Adrenal gland (tissue), 12 donors: ENCODE measurements around the gene ATP6V1G3. TPM values are rescaled to one million over a fixed set of nuclear protein-coding genes. Genes with fewer than 3 reads are reported as not detected.
"Not testable (repeated sequence)": the region's sequence is repeated elsewhere in the genome, so short reads cannot be mapped to it uniquely, and the experiment has no call there.

Source experiments
- DNase-seq, 7 donors: peaks; one replicate each; pipeline ENCODE4 v3.0.0-alpha.2; 2019 to 2020
- H3K27ac ChIP-seq, 5 donors: fragments of 200-600 bp; sonication (generic) in 4 of 5; 1 replicate in 3 of 5; 2 replicates in 2 of 5; pipeline versions ENCODE4 v1.5.1 to v1.8.0; 2016 to 2020; ENCODE audit warnings: mild to moderate bottlenecking in 1 of 5
- H3K27me3 ChIP-seq: fragments of 200-600 bp; 2 replicates; pipeline ENCODE4 v1.8.0; 2021
- H3K36me3 ChIP-seq, 2 donors: fragments of 200-600 bp; replicated peaks in 1 of 2; 1 replicate in 1 of 2; 2 replicates in 1 of 2; pipeline versions ENCODE4 v1.5.1 to v1.8.0; 2018 to 2022
- H3K4me1 ChIP-seq, 2 donors: fragments of 200-600 bp; replicated peaks in 1 of 2; 1 replicate in 1 of 2; 2 replicates in 1 of 2; pipeline versions ENCODE4 v1.5.1 to v1.8.0; 2018 to 2021
- H3K4me3 ChIP-seq, 4 donors: fragments of 200-600 bp; sonication (generic) in 3 of 4; one replicate each; pipeline ENCODE4 v1.5.1; 2016 to 2018
- H3K9me3 ChIP-seq, 3 donors: fragments of 200-600 bp; sonication (generic) in 1 of 3; replicated peaks in 1 of 3; 1 replicate in 2 of 3; 2 replicates in 1 of 3; pipeline versions ENCODE4 v1.5.1 to v1.8.0; 2016 to 2021
- CTCF ChIP-seq, 6 experiments: fragments of 450-650 bp in 4 of 6; fragments of 200-600 bp in 2 of 6; sonication (generic) in 1 of 6; IDR thresholded peaks; 1 replicate in 5 of 6; 2 replicates in 1 of 6; pipeline versions ENCODE4 v1.5.1 to v1.8.0; 2016 to 2021; ENCODE audit warnings: antibody characterized with exemption in 6 of 6, mild to moderate bottlenecking in 2 of 6, moderate library complexity in 1 of 6
- POLR2A ChIP-seq, 2 donors: fragments of 450-650 bp; IDR thresholded peaks; one replicate each; pipeline ENCODE4 v1.6.1; 2017; ENCODE audit warnings: antibody characterized with exemption in 2 of 2, mild to moderate bottlenecking in 2 of 2, moderate library complexity in 1 of 2
- WGBS, 4 donors: extraction: QIAGEN DNeasy Blood & Tissue Kit in 2 of 4; methylation state at CpG; one replicate each; pipeline versions ENCODE4 v1.1.5 to v1.1.7; 2013 to 2017; 5-methylcytosine and 5-hydroxymethylcytosine counted together
- intact Hi-C, 2 donors: fragments of 100-400 bp; cut with DNase I; formaldehyde crosslinking; loops; one replicate each; pipeline versions ENCODE4 v1.14.1 to v1.15.0; 2022 to 2023
- polyA plus RNA-seq, 3 donors: library from polyadenylated mRNA; stranded (reverse); fragments of 200-250 nt in 2 of 3; fragments of 350-450 nt in 1 of 3; fragmentation: Illumina TruSeq in 1 of 3; extraction: RNeasy Lipid Tissue Mini Kit (QIAGEN cat#74804) in 1 of 3; gene quantifications; one replicate each; pipeline ENCODE4 v1.2.3, GENCODE V29; 2013 to 2014
- total RNA-seq, 9 donors: library from RNA; depleted of rRNA in 4 of 9; stranded (reverse); fragments of >200 nt in 4 of 9; fragments of 120-200 nt in 1 of 9; fragmentation: NEBNext Ultra II Directional in 1 of 9; extraction: Animal tissue kit (Norgen Biotek cat#: 25700) in 1 of 9; gene quantifications; one replicate each; pipeline versions ENCODE4 v1.1.0 to v1.2.4, GENCODE V29; 2013 to 2023
- donor health status: healthy with polysubstance abuse.
- donor health status: Bipolar disorder and iron deficiency.
- donor health status: DM: yes; HTN: yes; CAD: no.
- donor health status: DM: no; HTN: no; CAD: no.
- donor health status: DM: no; HTN: no; CAD: no.
- donor health status: DM: yes; HTN: yes; CAD: no.

ATP6V1G3 gene
- total and polyA plus RNA-seq, 12 donors = not detected

GRCh38 chr1:198481661-198482060 lies 58.8 kb downstream of the ATP6V1G3 start:
- no peak for DNase-seq
- no peak for TF ChIP-seq POLR2A (IDR thresholded peaks at IDR 0.05)
- no peak for TF ChIP-seq CTCF (IDR thresholded peaks at IDR 0.05)
- Histone ChIP-seq H3K9me3 (no peaks in the 10 kb centered on the region), H3K4me3 (no peak overlapping the region), H3K4me1 (no peaks in the 10 kb centered on the region), H3K27ac (no peak overlapping the region), H3K27me3 (no peaks in the 10 kb centered on the region), H3K36me3 (no peaks in the 10 kb centered on the region)
- intact Hi-C loops = no loop called here
- WGBS, 4 donors = 83 to 100% (median 89%) methylated on average over 1 of the region's 1 CpG

GRCh38 chr1:198480876-198481275 lies 59.6 kb downstream of the ATP6V1G3 start:
- H3K27me3 ChIP-seq = no peaks in the 10 kb centered on the region
- WGBS, 4 donors = 54 to 65% (median 61%) methylated on average over 2 of the region's 2 CpGs
- intact Hi-C loops = no loop called here
- no peak overlapping the region for H3K4me3 ChIP-seq
- no peak for DNase-seq
- TF ChIP-seq POLR2A (IDR thresholded peaks at IDR 0.05) (no peak), CTCF (IDR thresholded peaks at IDR 0.05) (no peak)
- no peaks in the 10 kb centered on the region for H3K36me3 ChIP-seq
- H3K9me3 ChIP-seq = no peaks in the 10 kb centered on the region
- no peak overlapping the region for H3K27ac ChIP-seq
- H3K4me1 ChIP-seq = no peaks in the 10 kb centered on the region

- H3K36me3 ChIP-seq, intact Hi-C loops, DNase-seq, H3K27me3 ChIP-seq, H3K9me3 ChIP-seq, H3K4me1 ChIP-seq, H3K4me3 ChIP-seq, H3K27ac ChIP-seq: not testable (repeated sequence)
Measured at GRCh38 chr1:198477354-198477753, 63.1 kb downstream of the ATP6V1G3 start.

Other genes starting within 250 kb of the ATP6V1G3 start
- gene PTPRC, start 98.4 kb upstream of the ATP6V1G3 start, total RNA-seq = 10 to 100 TPM in 7 of 9 donors, 1 to 10 TPM in 2; 3.5 to 33.0 (median 17.9) TPM
- 10 to 100 TPM in 1 of 3 donors, 1 to 10 TPM in 2; 2.5 to 11.6 (median 4.7) TPM for gene PTPRC, start 98.4 kb upstream of the ATP6V1G3 start, polyA plus RNA-seq